Adrenal gland (tissue), 12 donors: ENCODE measurements around the gene DOCK1. TPM values are rescaled to one million over a fixed set of nuclear protein-coding genes. Genes with fewer than 3 reads are reported as not detected.
"Not testable (repeated sequence)": the region's sequence is repeated elsewhere in the genome, so short reads cannot be mapped to it uniquely, and the experiment has no call there.

ENCODE experiments used
- DNase-seq, 7 donors: peaks; one replicate each; pipeline ENCODE4 v3.0.0-alpha.2; 2019 to 2020
- H3K27ac ChIP-seq, 5 donors: fragments of 200-600 bp; sonication (generic) in 4 of 5; 1 replicate in 3 of 5; 2 replicates in 2 of 5; pipeline versions ENCODE4 v1.5.1 to v1.8.0; 2016 to 2020; ENCODE audit warnings: mild to moderate bottlenecking in 1 of 5
- H3K27me3 ChIP-seq: fragments of 200-600 bp; 2 replicates; pipeline ENCODE4 v1.8.0; 2021
- H3K36me3 ChIP-seq, 2 donors: fragments of 200-600 bp; replicated peaks in 1 of 2; 1 replicate in 1 of 2; 2 replicates in 1 of 2; pipeline versions ENCODE4 v1.5.1 to v1.8.0; 2018 to 2022
- H3K4me1 ChIP-seq, 2 donors: fragments of 200-600 bp; replicated peaks in 1 of 2; 1 replicate in 1 of 2; 2 replicates in 1 of 2; pipeline versions ENCODE4 v1.5.1 to v1.8.0; 2018 to 2021
- H3K4me3 ChIP-seq, 4 donors: fragments of 200-600 bp; sonication (generic) in 3 of 4; one replicate each; pipeline ENCODE4 v1.5.1; 2016 to 2018
- H3K9me3 ChIP-seq, 3 donors: fragments of 200-600 bp; sonication (generic) in 1 of 3; replicated peaks in 1 of 3; 1 replicate in 2 of 3; 2 replicates in 1 of 3; pipeline versions ENCODE4 v1.5.1 to v1.8.0; 2016 to 2021
- POLR2A ChIP-seq, 2 donors: fragments of 450-650 bp; IDR thresholded peaks; one replicate each; pipeline ENCODE4 v1.6.1; 2017; ENCODE audit warnings: antibody characterized with exemption in 2 of 2, mild to moderate bottlenecking in 2 of 2, moderate library complexity in 1 of 2
- WGBS, 4 donors: extraction: QIAGEN DNeasy Blood & Tissue Kit in 2 of 4; methylation state at CpG; one replicate each; pipeline versions ENCODE4 v1.1.5 to v1.1.7; 2013 to 2017; 5-methylcytosine and 5-hydroxymethylcytosine counted together
- intact Hi-C, 2 donors: fragments of 100-400 bp; cut with DNase I; formaldehyde crosslinking; loops; one replicate each; pipeline versions ENCODE4 v1.14.1 to v1.15.0; 2022 to 2023
- polyA plus RNA-seq, 3 donors: library from polyadenylated mRNA; stranded (reverse); fragments of 200-250 nt in 2 of 3; fragments of 350-450 nt in 1 of 3; fragmentation: Illumina TruSeq in 1 of 3; extraction: RNeasy Lipid Tissue Mini Kit (QIAGEN cat#74804) in 1 of 3; gene quantifications; one replicate each; pipeline ENCODE4 v1.2.3, GENCODE V29; 2013 to 2014
- total RNA-seq, 9 donors: library from RNA; depleted of rRNA in 4 of 9; stranded (reverse); fragments of >200 nt in 4 of 9; fragments of 120-200 nt in 1 of 9; fragmentation: NEBNext Ultra II Directional in 1 of 9; extraction: Animal tissue kit (Norgen Biotek cat#: 25700) in 1 of 9; gene quantifications; one replicate each; pipeline versions ENCODE4 v1.1.0 to v1.2.4, GENCODE V29; 2013 to 2023
- TF ChIP-seq, protein P1 (sequence below), 6 experiments: fragments of 450-650 bp in 4 of 6; fragments of 200-600 bp in 2 of 6; sonication (generic) in 1 of 6; IDR thresholded peaks; 1 replicate in 5 of 6; 2 replicates in 1 of 6; pipeline versions ENCODE4 v1.5.1 to v1.8.0; 2016 to 2021; ENCODE audit warnings: antibody characterized with exemption in 6 of 6, mild to moderate bottlenecking in 2 of 6, moderate library complexity in 1 of 6
- donor health status: healthy with polysubstance abuse.
- donor health status: Bipolar disorder and iron deficiency.
- donor health status: DM: yes; HTN: yes; CAD: no.
- donor health status: DM: no; HTN: no; CAD: no.
- donor health status: DM: no; HTN: no; CAD: no.
- donor health status: DM: yes; HTN: yes; CAD: no.

Gene DOCK1
- total and polyA plus RNA-seq, 12 donors: 8.1 to 30.4 (median 21.6) TPM

DNA sequence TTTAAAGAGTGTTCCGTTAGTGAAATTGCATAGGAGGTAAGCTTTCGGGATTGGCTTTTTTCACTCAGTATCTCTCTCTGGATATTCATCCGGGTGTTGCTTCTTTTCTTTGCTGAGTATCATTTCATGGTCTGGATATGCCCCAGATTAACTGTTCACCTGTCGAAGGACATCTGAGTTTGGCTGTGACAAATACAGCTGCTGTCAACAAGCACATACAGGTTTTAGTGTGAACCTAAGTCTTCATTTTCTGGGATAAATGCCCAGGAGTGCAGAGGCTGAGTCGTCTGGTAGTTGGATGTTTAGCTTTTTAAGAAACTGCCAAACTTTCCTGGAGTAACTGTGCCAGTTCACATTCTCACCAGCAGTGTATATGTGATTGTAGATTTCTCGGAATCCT lies 5.6 kb downstream of the DOCK1 start:
- intact Hi-C loops: no loop called here
- WGBS, 4 donors: 85 to 87% (median 86%) methylated on average over 6 of the region's 6 CpGs
- H3K4me1 ChIP-seq: no peaks in the 10 kb centered on the region
- H3K27me3 ChIP-seq: no peaks in the 10 kb centered on the region
- H3K27ac ChIP-seq: no peak overlapping the region
- H3K36me3 ChIP-seq: no peaks in the 10 kb centered on the region
- no peaks in the 10 kb centered on the region for H3K9me3 ChIP-seq
- H3K4me3 ChIP-seq: no peak overlapping the region
- no peak for TF ChIP-seq POLR2A (IDR thresholded peaks at IDR 0.05)
- TF ChIP-seq, protein P1, sequence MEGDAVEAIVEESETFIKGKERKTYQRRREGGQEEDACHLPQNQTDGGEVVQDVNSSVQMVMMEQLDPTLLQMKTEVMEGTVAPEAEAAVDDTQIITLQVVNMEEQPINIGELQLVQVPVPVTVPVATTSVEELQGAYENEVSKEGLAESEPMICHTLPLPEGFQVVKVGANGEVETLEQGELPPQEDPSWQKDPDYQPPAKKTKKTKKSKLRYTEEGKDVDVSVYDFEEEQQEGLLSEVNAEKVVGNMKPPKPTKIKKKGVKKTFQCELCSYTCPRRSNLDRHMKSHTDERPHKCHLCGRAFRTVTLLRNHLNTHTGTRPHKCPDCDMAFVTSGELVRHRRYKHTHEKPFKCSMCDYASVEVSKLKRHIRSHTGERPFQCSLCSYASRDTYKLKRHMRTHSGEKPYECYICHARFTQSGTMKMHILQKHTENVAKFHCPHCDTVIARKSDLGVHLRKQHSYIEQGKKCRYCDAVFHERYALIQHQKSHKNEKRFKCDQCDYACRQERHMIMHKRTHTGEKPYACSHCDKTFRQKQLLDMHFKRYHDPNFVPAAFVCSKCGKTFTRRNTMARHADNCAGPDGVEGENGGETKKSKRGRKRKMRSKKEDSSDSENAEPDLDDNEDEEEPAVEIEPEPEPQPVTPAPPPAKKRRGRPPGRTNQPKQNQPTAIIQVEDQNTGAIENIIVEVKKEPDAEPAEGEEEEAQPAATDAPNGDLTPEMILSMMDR (IDR thresholded peaks at IDR 0.05): no peak
- DNase-seq: no peak

DNA sequence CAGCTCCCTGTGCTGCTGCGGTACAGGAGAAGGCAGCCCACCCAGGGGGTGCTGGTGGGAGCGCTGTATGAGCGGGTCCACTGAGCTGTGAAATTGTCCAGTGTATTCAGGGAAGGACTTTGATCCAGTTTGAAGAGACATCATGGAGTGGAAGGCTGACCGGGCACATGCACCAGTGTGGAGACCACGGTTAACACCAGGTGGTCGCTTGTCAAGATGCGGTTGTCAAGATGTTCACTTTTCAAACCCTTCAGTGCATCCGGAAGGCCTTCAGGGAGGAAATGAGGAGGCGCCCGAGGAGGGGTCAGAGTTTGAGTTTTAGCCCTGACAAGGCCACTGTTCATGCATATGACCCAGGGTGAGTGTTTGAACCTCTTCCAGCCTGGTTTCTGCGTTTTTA lies 6.1 kb downstream of the DOCK1 start:
- Histone ChIP-seq H3K4me3 (no peak overlapping the region), H3K4me1 (no peaks in the 10 kb centered on the region), H3K9me3 (no peaks in the 10 kb centered on the region), H3K36me3 (no peaks in the 10 kb centered on the region), H3K27me3 (no peaks in the 10 kb centered on the region), H3K27ac (no peak overlapping the region)
- no peak for TF ChIP-seq POLR2A (IDR thresholded peaks at IDR 0.05)
- TF ChIP-seq, protein P1 (IDR thresholded peaks at IDR 0.05): no peak
- no peak for DNase-seq
- intact Hi-C loops: no loop called here
- 88 to 96% (median 94%) methylated on average over 11 of the region's 11 CpGs for WGBS, 4 donors

DNA sequence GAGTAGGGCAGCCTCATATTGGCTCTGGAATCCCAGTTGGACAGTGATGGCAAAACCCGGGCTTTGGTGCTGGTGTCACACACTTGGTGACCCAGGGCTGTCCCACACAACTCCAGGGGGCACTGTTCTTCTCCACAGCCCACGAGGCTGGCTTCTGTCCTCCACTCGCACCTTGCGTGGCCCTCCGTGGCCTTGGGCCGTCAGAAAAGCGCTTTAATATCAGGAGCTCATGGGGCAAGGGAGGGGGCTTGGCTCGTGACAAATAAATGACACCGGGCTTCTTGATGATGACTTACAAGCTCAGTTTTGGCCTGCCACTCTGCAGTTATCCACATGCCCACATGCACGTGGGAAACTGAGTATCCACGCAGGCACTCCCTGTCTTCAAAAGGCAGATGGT lies 8.1 kb downstream of the DOCK1 start:
- H3K27me3 ChIP-seq: no peaks in the 10 kb centered on the region
- no peaks in the 10 kb centered on the region for H3K36me3 ChIP-seq
- no peak for TF ChIP-seq POLR2A (IDR thresholded peaks at IDR 0.05)
- TF ChIP-seq, protein P1 (IDR thresholded peaks at IDR 0.05): no peak
- H3K27ac ChIP-seq: no peak overlapping the region
- H3K4me1 ChIP-seq: no peaks in the 10 kb centered on the region
- 74 to 94% (median 85%) methylated on average over 6 to 11 of the region's 11 CpGs for WGBS, 4 donors
- intact Hi-C loops: no loop called here
- no peak overlapping the region for H3K4me3 ChIP-seq
- DNase-seq: no peak
- no peaks in the 10 kb centered on the region for H3K9me3 ChIP-seq

DNA sequence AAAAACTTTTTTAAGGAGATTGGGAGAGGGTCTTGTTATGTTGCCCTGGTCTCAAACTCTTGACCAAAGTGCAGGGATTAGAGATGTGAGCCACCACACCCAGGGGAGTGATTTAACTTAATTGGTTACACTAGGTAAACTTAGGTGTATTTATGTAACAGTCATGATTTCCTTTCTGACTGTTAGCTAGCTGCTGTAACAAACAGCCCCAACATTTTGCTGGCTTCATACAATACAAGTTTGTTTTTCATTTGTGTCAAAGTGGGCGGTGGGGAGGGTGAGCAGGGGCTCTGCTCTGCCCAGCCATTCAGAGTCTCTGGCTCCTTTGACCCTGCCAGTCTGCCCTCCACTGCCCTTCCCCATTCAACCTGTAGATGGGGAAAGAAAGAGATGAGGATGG lies 9.3 kb downstream of the DOCK1 start:
- TF ChIP-seq, protein P1 (IDR thresholded peaks at IDR 0.05): no peak
- no peak for TF ChIP-seq POLR2A (IDR thresholded peaks at IDR 0.05)
- intact Hi-C loops: no loop called here
- Histone ChIP-seq H3K4me1 (no peaks in the 10 kb centered on the region), H3K27me3 (no peaks in the 10 kb centered on the region), H3K36me3 (no peaks in the 10 kb centered on the region), H3K9me3 (no peaks in the 10 kb centered on the region), H3K4me3 (no peak overlapping the region), H3K27ac (no peak overlapping the region)
- no peak for DNase-seq
- WGBS, 4 donors: 96 to 100% (median 98%) methylated on average over 1 of the region's 1 CpG

DNA sequence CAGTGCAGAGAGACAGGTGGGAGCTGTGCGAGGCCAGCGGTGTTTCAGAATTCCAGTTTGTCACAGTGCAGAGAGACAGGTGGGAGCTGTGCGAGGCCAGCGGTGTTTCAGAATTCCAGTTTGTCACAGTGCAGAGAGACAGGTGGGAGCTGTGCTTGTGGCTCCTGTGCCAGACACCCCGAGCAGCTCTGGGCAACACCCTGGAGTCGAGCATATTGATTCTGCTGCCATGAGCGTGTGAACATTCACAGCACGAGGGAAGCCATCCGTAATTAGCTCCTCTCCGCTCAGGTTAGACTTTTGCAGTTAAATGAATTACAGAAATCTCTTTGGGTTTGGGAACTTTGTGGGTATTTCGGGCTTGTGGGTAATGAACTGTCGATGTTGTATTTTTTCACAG lies 11.7 kb downstream of the DOCK1 start:
- H3K4me1 ChIP-seq, H3K27me3 ChIP-seq, H3K4me3 ChIP-seq, intact Hi-C loops, H3K27ac ChIP-seq, H3K36me3 ChIP-seq, DNase-seq, H3K9me3 ChIP-seq: not testable (repeated sequence)
- 90 to 96% (median 94%) methylated on average over 8 to 12 of the region's 12 CpGs for WGBS, 4 donors
